Activated CD8-positive, alpha-beta T cell treated with anti-CD3 and anti-CD28 coated beads for 36 hours (primary cell): ENCODE data around the gene WDR74. TPM values are rescaled to one million over a fixed set of nuclear protein-coding genes. Genes with fewer than 3 reads are reported as not detected.
A peak's percentile ranks its signal among the peaks of the same experiment; 100 is the strongest.
"Not testable (repeated sequence)": the region's sequence is repeated elsewhere in the genome, so short reads cannot be mapped to it uniquely, and the experiment has no call there.

Experiments used
- ATAC-seq: fragments of 200-7000 bp; cut with Tn5 transposase; one replicate; pipeline ENCODE4 v1.10.0; 2021; ENCODE audit warnings: mild to moderate bottlenecking, moderate library complexity
- CTCF ChIA-PET: fragments of 350-600 bp; sonication (Branson Sonifier 250); formaldehyde crosslinking; loops from one replicate; lab custom pipeline; 2021; ENCODE audit warnings: antibody characterized with exemption; lab: Charles Lee
- POLR2A ChIA-PET: fragments of 350-600 bp; sonication (Branson Sonifier 250); formaldehyde crosslinking; loops from one replicate; lab custom pipeline; 2021; ENCODE audit warnings: antibody characterized with exemption; lab: Charles Lee
- DNase-seq: peaks from one replicate; pipeline ENCODE4 v3.0.0-alpha.2; 2020
- H3K27ac Mint-ChIP-seq: one replicate; pipeline ENCODE4 v1.8.0; 2021; ENCODE audit warnings: mild to moderate bottlenecking, mixed read lengths
- H3K27me3 Mint-ChIP-seq: one replicate; pipeline ENCODE4 v1.8.0; 2021; ENCODE audit warnings: mixed read lengths
- H3K36me3 Mint-ChIP-seq: one replicate; pipeline ENCODE4 v1.8.0; 2021; ENCODE audit warnings: low read depth, mixed read lengths
- H3K4me1 Mint-ChIP-seq: one replicate; pipeline ENCODE4 v1.8.0; 2021; ENCODE audit warnings: low read depth, mixed read lengths
- H3K4me3 Mint-ChIP-seq: one replicate; pipeline ENCODE4 v1.8.0; 2021; ENCODE audit warnings: mild to moderate bottlenecking, moderate library complexity, mixed read lengths
- H3K9me3 Mint-ChIP-seq: one replicate; pipeline ENCODE4 v1.8.0; 2021; ENCODE audit warnings: mixed read lengths
- intact Hi-C: fragments of 100-400 bp; cut with micrococcal nuclease; formaldehyde crosslinking; loops from one replicate; pipeline ENCODE4 v1.10.0; 2022
- total RNA-seq, 2 experiments: library from RNA; stranded (reverse); gene quantifications; one replicate each; pipeline ENCODE4 v1.2.3, GENCODE V29; 2021
- TF ChIP-seq, protein P1 (sequence below): fragments of 200-600 bp; IDR thresholded peaks from one replicate; pipeline ENCODE4 v1.8.0; 2022; ENCODE audit warnings: antibody characterized with exemption, mild to moderate bottlenecking

Gene WDR74
- total RNA-seq, 2 experiments from 2014 or later = 96.5 to 99.3 TPM

DNA sequence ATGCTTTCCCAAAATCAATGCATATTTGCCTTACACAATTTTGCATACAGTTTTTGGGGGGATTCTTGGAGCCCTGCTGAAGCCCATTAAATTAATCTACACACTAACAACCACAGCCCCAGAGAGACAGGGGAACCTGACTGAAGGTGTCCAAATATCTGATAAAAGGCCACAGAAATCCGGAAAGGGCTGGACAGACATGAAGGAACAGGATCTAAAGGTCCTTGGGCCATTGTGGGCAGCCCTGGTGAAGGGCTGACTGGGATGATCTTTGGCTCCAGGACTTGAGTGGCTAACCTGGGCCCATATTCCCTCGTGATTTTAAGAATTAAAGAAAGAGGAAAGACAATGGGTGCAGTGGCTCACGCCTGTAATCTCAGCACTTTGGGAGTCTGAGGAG is 6.8 kb upstream of the WDR74 start:
- intact Hi-C loops = loop anchor here (10.0 kb wide), 1 partner anchor 251 kb away; the partner anchor contains the start of gene TUT1
- TF ChIP-seq, protein P1, sequence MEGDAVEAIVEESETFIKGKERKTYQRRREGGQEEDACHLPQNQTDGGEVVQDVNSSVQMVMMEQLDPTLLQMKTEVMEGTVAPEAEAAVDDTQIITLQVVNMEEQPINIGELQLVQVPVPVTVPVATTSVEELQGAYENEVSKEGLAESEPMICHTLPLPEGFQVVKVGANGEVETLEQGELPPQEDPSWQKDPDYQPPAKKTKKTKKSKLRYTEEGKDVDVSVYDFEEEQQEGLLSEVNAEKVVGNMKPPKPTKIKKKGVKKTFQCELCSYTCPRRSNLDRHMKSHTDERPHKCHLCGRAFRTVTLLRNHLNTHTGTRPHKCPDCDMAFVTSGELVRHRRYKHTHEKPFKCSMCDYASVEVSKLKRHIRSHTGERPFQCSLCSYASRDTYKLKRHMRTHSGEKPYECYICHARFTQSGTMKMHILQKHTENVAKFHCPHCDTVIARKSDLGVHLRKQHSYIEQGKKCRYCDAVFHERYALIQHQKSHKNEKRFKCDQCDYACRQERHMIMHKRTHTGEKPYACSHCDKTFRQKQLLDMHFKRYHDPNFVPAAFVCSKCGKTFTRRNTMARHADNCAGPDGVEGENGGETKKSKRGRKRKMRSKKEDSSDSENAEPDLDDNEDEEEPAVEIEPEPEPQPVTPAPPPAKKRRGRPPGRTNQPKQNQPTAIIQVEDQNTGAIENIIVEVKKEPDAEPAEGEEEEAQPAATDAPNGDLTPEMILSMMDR = no peak
- CTCF ChIA-PET = interaction anchor here (1.6 kb wide), 1 partner anchor 10 kb away, joined by 3 read pairs; no protein-coding TSS in a partner anchor
- Mint-ChIP-seq H3K4me1 (peaks cover 19% of the 10 kb centered on the region), H3K9me3 (no peaks in the 10 kb centered on the region), H3K4me3 (no peak overlapping the region), H3K36me3 (peaks cover under 1% of the 10 kb centered on the region), H3K27me3 (no peaks in the 10 kb centered on the region), H3K27ac (no peak overlapping the region)
- POLR2A ChIA-PET = interaction anchor here (0.6 to 17.2 kb wide), 3 partner anchors 7 to 275 kb away, joined by 4 to 997 read pairs (median 495); partner anchors contain the start of gene SLC3A2
- DNase-seq (no peak), ATAC-seq (no peak)

GRCh38 chr11:62844154-62844553 is 4.8 kb upstream of the WDR74 start:
- CTCF ChIA-PET = interaction anchor here (0.6 kb wide), 1 partner anchor 32 kb away, joined by 3 read pairs; no protein-coding TSS in a partner anchor
- POLR2A ChIA-PET = interaction anchor here (5.0 to 17.2 kb wide), 2 partner anchors 9 to 40 kb away, joined by 112 to 997 read pairs; partner anchors contain the start of gene SLC3A2
- Mint-ChIP-seq H3K27ac (peak overlapping the region; percentile 67), H3K36me3 (peaks cover 4% of the 10 kb centered on the region), H3K27me3 (no peaks in the 10 kb centered on the region), H3K9me3 (no peaks in the 10 kb centered on the region), H3K4me3 (no peak overlapping the region), H3K4me1 (peaks cover 12% of the 10 kb centered on the region)
- TF ChIP-seq, protein P1 = no peak
- DNase-seq (no peak), ATAC-seq (no peak)
- intact Hi-C loops = loop anchor here (10.0 kb wide), 1 partner anchor 249 kb away; the partner anchor contains the start of gene TUT1

- Mint-ChIP-seq H3K9me3 (no peaks in the 10 kb centered on the region), H3K27me3 (no peaks in the 10 kb centered on the region), H3K4me3 (no peak overlapping the region), H3K4me1 (peaks cover 12% of the 10 kb centered on the region), H3K36me3 (peaks cover 9% of the 10 kb centered on the region), H3K27ac (peak overlapping the region; percentile 67)
- TF ChIP-seq, protein P1 = no peak
- DNase-seq (no peak), ATAC-seq (no peak)
- POLR2A ChIA-PET = interaction anchor here (0.7 to 17.2 kb wide), 7 partner anchors 9 to 90 kb away, joined by 3 to 997 read pairs (median 6); partner anchors contain the start of genes SLC3A2, STX5 and ZBTB3
- CTCF ChIA-PET = no interaction called here
- intact Hi-C loops = loop anchor here (10.0 kb wide), 1 partner anchor 249 kb away; the partner anchor contains the start of gene TUT1
These were observed 4.1 kb upstream of the WDR74 start for GRCh38 chr11:62843466-62843865.

DNA sequence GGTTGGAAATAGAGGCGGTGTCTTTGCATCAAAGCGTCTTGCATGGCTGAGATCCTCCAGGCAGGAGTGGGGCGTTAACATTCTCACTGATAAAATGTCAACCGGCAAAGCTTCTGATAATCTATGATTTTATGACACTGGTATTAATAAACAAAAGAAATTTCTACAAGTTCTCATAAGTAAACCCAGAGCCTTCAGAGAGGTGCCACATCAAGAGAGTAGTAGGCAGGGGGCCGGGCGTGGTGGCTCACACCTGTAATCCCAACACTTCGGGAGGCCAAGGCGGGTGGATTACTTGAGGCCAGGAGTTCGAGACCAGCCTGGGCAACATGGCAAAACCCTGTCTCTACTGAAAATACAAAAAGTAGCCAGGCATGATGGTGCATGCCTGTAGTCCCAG is 3.5 kb upstream of the WDR74 start:
- CTCF ChIA-PET = interaction anchor here (1.0 kb wide), 1 partner anchor 56 kb away, joined by 4 read pairs; no protein-coding TSS in a partner anchor
- not testable (repeated sequence) for DNase-seq

GRCh38 chr11:62842171-62842741 is 2.9 kb upstream of the WDR74 start:
- ATAC-seq (no peak), DNase-seq (peak; percentile 76)
- H3K36me3 Mint-ChIP-seq = peaks cover 15% of the 10 kb centered on the region
- no peaks in the 10 kb centered on the region for H3K27me3 Mint-ChIP-seq
- no peak overlapping the region for H3K27ac Mint-ChIP-seq
- no peaks in the 10 kb centered on the region for H3K9me3 Mint-ChIP-seq
- POLR2A ChIA-PET = interaction anchor here (0.8 to 17.2 kb wide), 36 partner anchors 10 to 1462 kb away, joined by 3 to 997 read pairs (median 7); partner anchors contain the start of genes BSCL2, EML3, GNG3 and HNRNPUL2
- TF ChIP-seq, protein P1 = no peak
- peaks cover 18% of the 10 kb centered on the region for H3K4me1 Mint-ChIP-seq
- intact Hi-C loops = loop anchor here (10.0 kb wide), 1 partner anchor 247 kb away; the partner anchor contains the start of gene TUT1
- no peak overlapping the region for H3K4me3 Mint-ChIP-seq
- CTCF ChIA-PET = interaction anchor here (1.0 to 3.4 kb wide), 2 partner anchors 54 to 56 kb away, joined by 4 to 33 read pairs; partner anchors contain the start of gene TMEM179B

More for the DNA sequence above, 3.5 kb upstream of the WDR74 start:
- H3K9me3 Mint-ChIP-seq, H3K4me3 Mint-ChIP-seq, ATAC-seq, H3K27me3 Mint-ChIP-seq, H3K36me3 Mint-ChIP-seq, H3K27ac Mint-ChIP-seq: not testable (repeated sequence)
- peaks cover 12% of the 10 kb centered on the region for H3K4me1 Mint-ChIP-seq
- intact Hi-C loops = loop anchor here (10.0 kb wide), 1 partner anchor 248 kb away; the partner anchor contains the start of gene TUT1
- POLR2A ChIA-PET = interaction anchor here (0.7 to 17.2 kb wide), 9 partner anchors 10 to 114 kb away, joined by 3 to 997 read pairs (median 6); partner anchors contain the start of genes HNRNPUL2, SLC3A2, STX5 and TMEM179B
